Adrenal gland (tissue), 12 donors: ENCODE results near the gene NAPB. TPM values are rescaled to one million over a fixed set of nuclear protein-coding genes. Genes with fewer than 3 reads are reported as not detected.

Experiments used
- DNase-seq, 7 donors: peaks; one replicate each; pipeline ENCODE4 v3.0.0-alpha.2; 2019 to 2020
- H3K27ac ChIP-seq, 5 donors: fragments of 200-600 bp; sonication (generic) in 4 of 5; 1 replicate in 3 of 5; 2 replicates in 2 of 5; pipeline versions ENCODE4 v1.5.1 to v1.8.0; 2016 to 2020; ENCODE audit warnings: mild to moderate bottlenecking in 1 of 5
- H3K27me3 ChIP-seq: fragments of 200-600 bp; 2 replicates; pipeline ENCODE4 v1.8.0; 2021
- H3K36me3 ChIP-seq, 2 donors: fragments of 200-600 bp; replicated peaks in 1 of 2; 1 replicate in 1 of 2; 2 replicates in 1 of 2; pipeline versions ENCODE4 v1.5.1 to v1.8.0; 2018 to 2022
- H3K4me1 ChIP-seq, 2 donors: fragments of 200-600 bp; replicated peaks in 1 of 2; 1 replicate in 1 of 2; 2 replicates in 1 of 2; pipeline versions ENCODE4 v1.5.1 to v1.8.0; 2018 to 2021
- H3K4me3 ChIP-seq, 4 donors: fragments of 200-600 bp; sonication (generic) in 3 of 4; one replicate each; pipeline ENCODE4 v1.5.1; 2016 to 2018
- H3K9me3 ChIP-seq, 3 donors: fragments of 200-600 bp; sonication (generic) in 1 of 3; replicated peaks in 1 of 3; 1 replicate in 2 of 3; 2 replicates in 1 of 3; pipeline versions ENCODE4 v1.5.1 to v1.8.0; 2016 to 2021
- POLR2A ChIP-seq, 2 donors: fragments of 450-650 bp; IDR thresholded peaks; one replicate each; pipeline ENCODE4 v1.6.1; 2017; ENCODE audit warnings: antibody characterized with exemption in 2 of 2, mild to moderate bottlenecking in 2 of 2, moderate library complexity in 1 of 2
- WGBS, 4 donors: extraction: QIAGEN DNeasy Blood & Tissue Kit in 2 of 4; methylation state at CpG; one replicate each; pipeline versions ENCODE4 v1.1.5 to v1.1.7; 2013 to 2017; 5-methylcytosine and 5-hydroxymethylcytosine counted together
- intact Hi-C, 2 donors: fragments of 100-400 bp; cut with DNase I; formaldehyde crosslinking; loops; one replicate each; pipeline versions ENCODE4 v1.14.1 to v1.15.0; 2022 to 2023
- polyA plus RNA-seq, 3 donors: library from polyadenylated mRNA; stranded (reverse); fragments of 200-250 nt in 2 of 3; fragments of 350-450 nt in 1 of 3; fragmentation: Illumina TruSeq in 1 of 3; extraction: RNeasy Lipid Tissue Mini Kit (QIAGEN cat#74804) in 1 of 3; gene quantifications; one replicate each; pipeline ENCODE4 v1.2.3, GENCODE V29; 2013 to 2014
- total RNA-seq, 9 donors: library from RNA; depleted of rRNA in 4 of 9; stranded (reverse); fragments of >200 nt in 4 of 9; fragments of 120-200 nt in 1 of 9; fragmentation: NEBNext Ultra II Directional in 1 of 9; extraction: Animal tissue kit (Norgen Biotek cat#: 25700) in 1 of 9; gene quantifications; one replicate each; pipeline versions ENCODE4 v1.1.0 to v1.2.4, GENCODE V29; 2013 to 2023
- TF ChIP-seq, protein P1 (sequence below), 6 experiments: fragments of 450-650 bp in 4 of 6; fragments of 200-600 bp in 2 of 6; sonication (generic) in 1 of 6; IDR thresholded peaks; 1 replicate in 5 of 6; 2 replicates in 1 of 6; pipeline versions ENCODE4 v1.5.1 to v1.8.0; 2016 to 2021; ENCODE audit warnings: antibody characterized with exemption in 6 of 6, mild to moderate bottlenecking in 2 of 6, moderate library complexity in 1 of 6
- donor health status: healthy with polysubstance abuse.
- donor health status: Bipolar disorder and iron deficiency.
- donor health status: DM: yes; HTN: yes; CAD: no.
- donor health status: DM: no; HTN: no; CAD: no.
- donor health status: DM: no; HTN: no; CAD: no.
- donor health status: DM: yes; HTN: yes; CAD: no.

NAPB gene
- total and polyA plus RNA-seq, 12 donors = 11.8 to 27.5 (median 20.2) TPM

DNA sequence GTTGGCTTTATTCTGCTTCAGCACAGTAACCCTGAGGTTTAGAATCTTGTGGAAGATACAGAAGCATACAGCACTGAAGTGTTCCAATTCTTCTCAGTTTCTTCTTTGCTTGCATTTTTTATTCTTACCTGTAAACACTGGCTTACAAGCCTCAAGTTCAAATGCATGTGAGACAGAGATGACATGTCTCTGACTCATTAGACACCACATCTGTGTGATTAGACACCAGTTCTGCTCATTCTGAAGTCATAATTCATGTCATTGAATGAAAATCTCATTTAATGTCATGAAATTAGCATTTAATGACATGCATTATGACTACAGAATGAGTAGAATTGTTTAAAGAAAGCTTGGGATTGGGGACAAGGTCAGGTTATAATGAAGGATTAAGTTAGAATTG lies 53.5 kb downstream of the NAPB start:
- Histone ChIP-seq H3K27me3 (no peaks in the 10 kb centered on the region), H3K4me1 (peaks cover 35 to 80% of the 10 kb centered on the region in 2 donors), H3K9me3 (no peaks in the 10 kb centered on the region), H3K27ac (no peak overlapping the region), H3K4me3 (no peak overlapping the region), H3K36me3 (peaks cover 0 to 50% of the 10 kb centered on the region in 2 donors)
- no peak for TF ChIP-seq POLR2A (IDR thresholded peaks at IDR 0.05)
- TF ChIP-seq, protein P1, sequence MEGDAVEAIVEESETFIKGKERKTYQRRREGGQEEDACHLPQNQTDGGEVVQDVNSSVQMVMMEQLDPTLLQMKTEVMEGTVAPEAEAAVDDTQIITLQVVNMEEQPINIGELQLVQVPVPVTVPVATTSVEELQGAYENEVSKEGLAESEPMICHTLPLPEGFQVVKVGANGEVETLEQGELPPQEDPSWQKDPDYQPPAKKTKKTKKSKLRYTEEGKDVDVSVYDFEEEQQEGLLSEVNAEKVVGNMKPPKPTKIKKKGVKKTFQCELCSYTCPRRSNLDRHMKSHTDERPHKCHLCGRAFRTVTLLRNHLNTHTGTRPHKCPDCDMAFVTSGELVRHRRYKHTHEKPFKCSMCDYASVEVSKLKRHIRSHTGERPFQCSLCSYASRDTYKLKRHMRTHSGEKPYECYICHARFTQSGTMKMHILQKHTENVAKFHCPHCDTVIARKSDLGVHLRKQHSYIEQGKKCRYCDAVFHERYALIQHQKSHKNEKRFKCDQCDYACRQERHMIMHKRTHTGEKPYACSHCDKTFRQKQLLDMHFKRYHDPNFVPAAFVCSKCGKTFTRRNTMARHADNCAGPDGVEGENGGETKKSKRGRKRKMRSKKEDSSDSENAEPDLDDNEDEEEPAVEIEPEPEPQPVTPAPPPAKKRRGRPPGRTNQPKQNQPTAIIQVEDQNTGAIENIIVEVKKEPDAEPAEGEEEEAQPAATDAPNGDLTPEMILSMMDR (IDR thresholded peaks at IDR 0.05) = no peak
- intact Hi-C loops = loop anchor here in 1 of 2 donors (10.0 kb wide), 1 partner anchor 57 kb away; the partner anchor contains the start of gene NAPB
- no peak for DNase-seq

DNA sequence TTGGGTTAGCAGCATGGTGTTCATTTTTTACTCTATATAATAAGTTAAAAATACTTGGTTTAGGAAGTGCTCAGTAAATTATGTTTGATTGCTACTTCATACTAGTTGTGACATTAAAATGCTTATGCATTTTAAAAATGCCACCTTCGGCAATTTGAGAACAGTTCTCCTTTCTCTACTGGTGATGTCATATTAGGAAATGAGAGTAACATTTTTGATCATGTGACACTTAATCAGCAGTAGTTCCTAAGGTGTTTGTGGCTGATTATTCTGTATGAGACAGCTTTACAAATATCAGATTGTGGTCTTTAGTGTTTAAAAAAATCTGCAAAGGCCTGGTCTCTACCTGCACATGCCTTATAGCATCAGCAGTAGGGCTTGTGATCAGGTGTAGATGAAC lies 54.9 kb downstream of the NAPB start:
- H3K9me3 ChIP-seq = no peaks in the 10 kb centered on the region
- peaks cover 25 to 68% of the 10 kb centered on the region in 2 donors for H3K4me1 ChIP-seq
- TF ChIP-seq POLR2A (IDR thresholded peaks at IDR 0.05) = no peak
- H3K27me3 ChIP-seq = no peaks in the 10 kb centered on the region
- H3K27ac ChIP-seq = peak overlapping the region in 2 of 5 donors; percentile 24 to 36
- WGBS, 4 donors = 27 to 59% (median 48%) methylated on average over 1 of the region's 1 CpG
- peaks cover 0 to 41% of the 10 kb centered on the region in 2 donors for H3K36me3 ChIP-seq
- DNase-seq = no peak
- intact Hi-C loops = loop anchor here in 1 of 2 donors (10.0 kb wide), 1 partner anchor 58 kb away; the partner anchor contains the start of gene NAPB
- no peak overlapping the region for H3K4me3 ChIP-seq

DNA sequence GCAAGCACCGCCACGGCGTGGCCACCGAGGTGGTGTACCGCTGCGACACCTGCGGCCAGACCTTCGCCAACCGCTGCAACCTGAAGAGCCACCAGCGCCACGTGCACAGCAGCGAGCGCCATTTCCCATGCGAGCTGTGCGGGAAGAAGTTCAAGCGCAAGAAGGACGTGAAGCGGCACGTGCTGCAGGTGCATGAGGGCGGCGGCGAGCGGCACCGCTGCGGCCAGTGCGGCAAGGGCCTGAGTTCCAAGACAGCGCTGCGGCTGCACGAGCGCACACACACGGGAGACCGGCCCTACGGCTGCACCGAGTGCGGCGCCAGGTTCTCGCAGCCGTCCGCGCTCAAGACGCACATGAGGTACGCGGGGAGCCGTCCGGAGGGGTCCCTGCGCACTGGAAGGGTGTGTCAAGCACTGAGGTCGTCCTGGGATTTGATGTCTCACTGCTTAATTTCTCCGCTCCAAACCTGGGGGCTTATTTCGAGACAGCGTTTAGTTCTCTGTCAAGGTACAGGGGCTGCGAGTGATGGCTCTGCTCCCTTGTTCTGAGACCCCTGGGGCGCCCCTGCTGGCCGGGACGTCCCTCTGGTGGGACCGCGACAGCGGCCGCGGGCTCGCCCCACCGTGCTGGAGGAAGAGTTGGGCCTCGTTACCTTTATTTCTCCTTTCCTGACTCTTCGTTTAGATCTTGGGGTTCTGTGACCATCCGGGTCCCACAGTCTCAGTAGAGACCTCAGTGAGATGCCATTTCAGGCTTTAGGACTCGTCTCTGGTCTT lies 55.7 kb downstream of the NAPB start:
- intact Hi-C loops = loop anchor here in 1 of 2 donors (10.0 kb wide), 1 partner anchor 59 kb away; the partner anchor contains the start of gene NAPB
- peak overlapping the region in 3 of 5 donors; percentile 5 to 36 (median 24) for H3K27ac ChIP-seq
- H3K4me1 ChIP-seq = peaks cover 25 to 68% of the 10 kb centered on the region in 2 donors
- H3K27me3 ChIP-seq = no peaks in the 10 kb centered on the region
- TF ChIP-seq POLR2A (IDR thresholded peaks at IDR 0.05) = no peak
- TF ChIP-seq, protein P1 (IDR thresholded peaks at IDR 0.05) = no peak
- peaks cover 0 to 35% of the 10 kb centered on the region in 2 donors for H3K36me3 ChIP-seq
- H3K4me3 ChIP-seq = no peak overlapping the region
- DNase-seq = no peak
- WGBS, 4 donors = 94 to 96% (median 95%) methylated on average over 62 to 65 of the region's 65 CpGs
- no peaks in the 10 kb centered on the region for H3K9me3 ChIP-seq

GRCh38 chr20:23363257-23363649 lies 58.0 kb downstream of the NAPB start:
- peaks cover 25 to 64% of the 10 kb centered on the region in 2 donors for H3K4me1 ChIP-seq
- H3K4me3 ChIP-seq = peak overlapping the region in 2 of 4 donors; percentile 50 to 67

More at GRCh38 chr20:23363257-23363649, 58.0 kb downstream of the NAPB start:
- intact Hi-C loops = loop anchor here (5.0 to 10.0 kb wide), 2 partner anchors 54 to 62 kb away; partner anchors contain the start of gene NAPB (in 1 of the 2)
- Histone ChIP-seq H3K27ac (peak overlapping the region; percentile 82 to 100 (median 100)), H3K27me3 (no peaks in the 10 kb centered on the region), H3K9me3 (no peaks in the 10 kb centered on the region), H3K36me3 (peaks cover 0 to 15% of the 10 kb centered on the region in 2 donors)
- WGBS, 4 donors = 38 to 53% (median 46%) methylated on average over 4 of the region's 4 CpGs
- TF ChIP-seq, protein P1 (IDR thresholded peaks at IDR 0.05) = no peak
- TF ChIP-seq POLR2A (IDR thresholded peaks at IDR 0.05) = peak in 1 of 2 donors; percentile 16
- DNase-seq = peak; percentile 54 to 79 (median 66)
